ENCODE data around the gene TMEM30B.
"Not testable (repeated sequence)": the region's sequence is repeated elsewhere in the genome, so short reads cannot be mapped to it uniquely, and the experiment has no call there.

The TMEM30B gene

GRCh38 chr14:61264651-61265050 lies 16.5 kb downstream of the TMEM30B start:
- no peak for DNase-seq

GRCh38 chr14:61264010-61264571 lies 17.0 kb downstream of the TMEM30B start:
- DNase-seq: no peak

GRCh38 chr14:61262082-61262481 lies 19.1 kb downstream of the TMEM30B start:
- no peak for DNase-seq

GRCh38 chr14:61260939-61261776 lies 20.0 kb downstream of the TMEM30B start:
- DNase-seq: no peak

- no peak for DNase-seq
Measured at GRCh38 chr14:61258985-61259384, 22.2 kb downstream of the TMEM30B start.

GRCh38 chr14:61257469-61258057 lies 23.6 kb downstream of the TMEM30B start:
- peak; percentile 45 for DNase-seq

- DNase-seq: no peak
Measured at GRCh38 chr14:61256826-61257468, 24.2 kb downstream of the TMEM30B start.

GRCh38 chr14:61255968-61256367 lies 25.2 kb downstream of the TMEM30B start:
- DNase-seq: no peak

GRCh38 chr14:61254808-61255526 lies 26.2 kb downstream of the TMEM30B start:
- no peak for DNase-seq

GRCh38 chr14:61253064-61253738 lies 27.9 kb downstream of the TMEM30B start:
- DNase-seq: no peak

- peak; percentile 81 for DNase-seq
Measured at GRCh38 chr14:61252369-61253063, 28.6 kb downstream of the TMEM30B start.

- DNase-seq: no peak
Measured at GRCh38 chr14:61250063-61250462, 31.1 kb downstream of the TMEM30B start.

- no peak for DNase-seq
Measured at GRCh38 chr14:61247935-61248334, 33.2 kb downstream of the TMEM30B start.

GRCh38 chr14:61246721-61247120 lies 34.4 kb downstream of the TMEM30B start:
- DNase-seq: no peak

- DNase-seq: peak; percentile 47
Measured at GRCh38 chr14:61244009-61244408, 37.1 kb downstream of the TMEM30B start.

- DNase-seq: no peak
Measured at GRCh38 chr14:61240206-61240605, 40.9 kb downstream of the TMEM30B start.

GRCh38 chr14:61239285-61239684 lies 41.9 kb downstream of the TMEM30B start:
- not testable (repeated sequence) for DNase-seq

- peak; percentile 64 for DNase-seq
Measured at GRCh38 chr14:61238611-61239245, 42.4 kb downstream of the TMEM30B start.

GRCh38 chr14:61234215-61234916 lies 46.8 kb downstream of the TMEM30B start:
- no peak for DNase-seq

GRCh38 chr14:61233436-61233956 lies 47.6 kb downstream of the TMEM30B start:
- DNase-seq: no peak
